ENCODE data around the gene F2RL1.
"Not testable (repeated sequence)": the region's sequence is repeated elsewhere in the genome, so short reads cannot be mapped to it uniquely, and the experiment has no call there.

F2RL1 gene

DNA sequence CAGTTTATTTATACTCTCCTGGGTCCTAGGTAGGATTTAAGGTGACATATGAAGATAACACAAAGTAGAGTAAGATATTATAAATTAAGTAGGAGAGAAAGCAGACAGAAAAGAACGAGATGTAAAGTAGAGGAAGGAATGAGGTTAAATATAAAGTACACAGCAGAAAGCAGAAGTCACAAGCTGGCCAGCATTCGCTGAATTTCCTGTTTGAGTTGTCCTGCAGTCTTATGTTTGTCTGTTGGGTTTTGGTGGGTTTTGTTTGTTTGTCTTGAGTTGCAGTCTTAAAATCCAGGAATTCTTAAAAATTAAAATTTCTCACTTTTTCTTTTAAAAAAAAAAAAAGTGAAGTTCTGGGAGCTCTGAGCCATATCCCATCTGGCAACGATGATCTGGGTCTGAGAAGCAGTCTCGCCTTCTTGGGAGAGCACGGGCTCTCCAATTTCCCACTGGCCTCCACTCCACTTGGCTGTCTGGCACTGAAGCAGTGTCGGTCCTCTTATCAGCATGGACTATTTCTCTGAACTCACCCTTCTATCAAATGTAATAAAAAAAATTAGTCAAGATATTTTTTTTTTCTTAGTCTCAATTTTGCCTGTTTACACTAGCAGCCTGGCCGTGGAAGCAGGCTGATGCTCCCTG lies 33.0 kb downstream of the F2RL1 start:
- no peak for DNase-seq

DNA sequence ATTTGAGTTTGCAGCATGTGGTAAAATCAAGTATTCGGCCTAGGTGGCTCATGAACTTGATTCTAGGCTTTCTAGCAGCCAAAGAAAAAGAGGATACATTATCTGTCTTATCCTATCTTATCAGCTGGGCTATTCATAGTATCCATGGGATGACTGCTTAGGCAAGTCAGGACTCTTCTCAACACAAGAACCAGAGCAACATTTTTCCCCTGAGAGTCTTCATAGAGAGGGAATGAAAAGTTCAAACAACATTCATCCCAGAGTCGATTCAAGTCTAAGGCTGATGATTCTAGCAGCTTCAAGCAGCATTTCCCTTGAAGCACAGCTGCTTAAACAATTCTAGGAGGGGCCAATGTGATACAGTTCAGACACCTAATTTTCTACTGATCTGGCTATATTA lies 33.9 kb downstream of the F2RL1 start:
- DNase-seq, result no peak

- not testable (repeated sequence) for DNase-seq
Measured at GRCh38 chr5:76853741-76854140, 34.9 kb downstream of the F2RL1 start.

DNA sequence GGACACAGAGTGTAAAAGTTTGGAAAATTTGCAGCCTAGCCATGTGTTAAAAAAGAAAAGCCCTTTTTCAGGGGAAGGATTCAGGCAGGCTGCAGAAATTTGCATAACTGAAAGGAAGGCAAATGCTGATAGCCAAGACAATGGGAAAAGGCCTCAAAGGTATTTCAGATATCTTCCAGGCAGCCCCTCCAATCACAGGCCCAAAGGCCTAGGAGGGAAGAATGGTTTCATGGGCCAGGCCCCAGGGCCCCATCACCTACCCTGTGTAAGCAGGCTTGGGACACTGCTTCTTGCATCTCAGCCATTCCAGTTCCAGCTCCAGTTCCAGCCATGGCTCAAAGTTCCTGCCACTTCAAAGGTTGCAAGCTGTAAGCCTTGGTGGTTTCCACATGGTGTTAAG lies 35.8 kb downstream of the F2RL1 start:
- DNase-seq, result no peak

- DNase-seq, result not testable (repeated sequence)
Measured at GRCh38 chr5:76855501-76855900, 36.7 kb downstream of the F2RL1 start.

- DNase-seq, result peak in 1 of 2 experiments; percentile 47
Measured at GRCh38 chr5:76855961-76856360, 37.1 kb downstream of the F2RL1 start.

DNA sequence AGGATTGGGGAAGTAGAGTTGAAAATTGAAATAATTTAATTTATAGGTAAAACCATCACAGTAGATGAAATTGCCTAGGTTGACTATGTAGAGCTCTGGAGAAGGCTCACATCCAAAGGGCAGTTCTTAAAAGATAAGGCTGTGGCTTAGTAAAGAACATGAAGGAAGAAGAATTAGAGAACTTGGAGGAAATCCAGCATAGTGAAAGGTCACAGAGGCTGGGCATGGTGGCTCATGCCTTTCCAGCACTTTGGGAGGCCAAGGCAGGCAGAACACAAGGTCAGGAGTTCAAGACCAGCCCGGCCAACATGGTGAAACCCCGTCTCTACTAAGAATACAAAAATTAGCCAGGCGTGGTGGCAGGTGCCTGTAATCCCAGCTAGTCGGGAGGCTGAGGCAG lies 38.0 kb downstream of the F2RL1 start:
- DNase-seq, result not testable (repeated sequence)

- no peak for DNase-seq
Measured at GRCh38 chr5:76859591-76860247, 40.9 kb downstream of the F2RL1 start.

GRCh38 chr5:76861612-76862011 lies 42.8 kb downstream of the F2RL1 start:
- DNase-seq, result no peak

- DNase-seq, result no peak
Measured at GRCh38 chr5:76863001-76863400, 44.2 kb downstream of the F2RL1 start.

- no peak for DNase-seq
Measured at GRCh38 chr5:76866503-76866902, 47.7 kb downstream of the F2RL1 start.

- no peak for DNase-seq
Measured at GRCh38 chr5:76867038-76867437, 48.2 kb downstream of the F2RL1 start.

GRCh38 chr5:76867827-76868693 lies 49.2 kb downstream of the F2RL1 start:
- peak; percentile 42 to 50 for DNase-seq

- no peak for DNase-seq
Measured at GRCh38 chr5:76870046-76870445, 51.2 kb downstream of the F2RL1 start.

DNA sequence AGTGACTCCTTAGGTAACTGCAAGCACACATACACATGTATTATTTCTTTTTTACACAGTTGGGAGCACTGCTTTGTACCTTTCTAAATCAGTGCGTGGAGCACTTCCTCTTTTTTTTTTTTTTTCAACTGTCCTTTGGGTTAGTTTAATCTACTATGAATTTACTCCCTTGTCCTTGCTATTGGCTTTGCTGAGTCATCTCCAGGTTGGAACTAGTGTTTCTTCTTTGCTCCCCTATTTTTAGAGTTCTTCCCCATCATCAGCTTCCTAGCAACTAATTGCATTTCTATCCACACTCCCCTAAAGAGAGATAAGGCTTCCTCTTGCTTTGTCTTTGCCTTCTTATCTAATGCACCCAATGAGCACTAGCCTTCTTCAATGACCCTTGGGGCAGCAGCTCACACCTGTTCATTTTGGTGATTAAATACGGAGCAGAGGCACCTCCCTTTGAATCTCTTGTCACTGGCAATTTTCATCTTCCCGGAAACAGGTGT lies 55.3 kb downstream of the F2RL1 start:
- DNase-seq, result no peak

All from stimulated activated CD4-positive, alpha-beta T cell treated with anti-CD3 and anti-CD28 coated beads, Interleukin-4, amount 100 ng/mL, for 4 hours (primary cell).